Bronchial epithelial cell (primary cell): ENCODE measurements around the gene SLC1A2. TPM values are rescaled to one million over a fixed set of nuclear protein-coding genes. Genes with fewer than 3 reads are reported as not detected.

Source experiments
- DNase-seq: peaks from one replicate; pipeline ENCODE4 v3.0.0-alpha.2; 2010; ENCODE audit warnings: low read depth
- FAIRE-seq: peaks from 2 replicates; lab custom pipeline; 2011; peaks lifted over from hg19 to GRCh38; lab: Jason Lieb, UNC
- H3K27me3 ChIP-seq: 2 replicates; pipeline ENCODE4 v1.5.1; 2011; ENCODE audit warnings: low read length; ENCODE audit not compliant: control insufficient read depth, insufficient read depth
- H3K36me3 ChIP-seq: 2 replicates; pipeline ENCODE4 v1.5.1; 2011; ENCODE audit warnings: low read length; ENCODE audit not compliant: control insufficient read depth, insufficient read depth
- H3K4me3 ChIP-seq: 2 replicates; pipeline ENCODE4 v1.5.1; 2011; ENCODE audit warnings: mild to moderate bottlenecking, low read depth, low read length, control low read depth
- total RNA-seq: library from RNA; depleted of rRNA; stranded (reverse); fragments of >200 nt; gene quantifications from 2 replicates; pipeline ENCODE4 v1.2.1, GENCODE V29; 2014
- TF ChIP-seq, protein P1 (sequence below): IDR thresholded peaks from 2 replicates; pipeline ENCODE4 v1.5.1; 2011; ENCODE audit warnings: mild to moderate bottlenecking, moderate library complexity, low read length, control low read depth, inconsistent platforms; ENCODE audit not compliant: insufficient read depth, severe bottlenecking

Gene SLC1A2
- total RNA-seq, 1 donor from 2014 or later: under 0.01 TPM

DNA sequence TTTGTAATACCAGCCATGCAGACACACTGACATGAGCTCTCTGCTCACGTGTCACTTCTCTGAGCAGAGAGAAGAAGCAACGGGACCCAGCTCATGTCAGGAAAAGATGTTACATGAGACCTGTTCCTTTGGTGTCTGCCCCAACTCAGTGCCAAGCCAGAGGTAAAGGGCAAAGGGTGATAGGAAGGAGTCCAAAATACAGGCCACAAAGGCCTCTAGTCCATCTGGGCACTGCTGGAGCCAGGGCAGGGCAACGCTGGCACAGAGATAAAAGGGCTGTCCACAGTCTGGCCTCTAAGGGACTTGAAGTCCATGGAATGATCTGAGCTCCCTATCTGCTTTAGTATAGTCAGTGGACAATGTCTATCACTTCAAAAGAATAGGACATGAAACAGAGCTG lies 79.3 kb downstream of the SLC1A2 start:
- Histone ChIP-seq H3K27me3 (no peaks in the 10 kb centered on the region), H3K36me3 (no peaks in the 10 kb centered on the region), H3K4me3 (no peak overlapping the region)
- TF ChIP-seq, protein P1, sequence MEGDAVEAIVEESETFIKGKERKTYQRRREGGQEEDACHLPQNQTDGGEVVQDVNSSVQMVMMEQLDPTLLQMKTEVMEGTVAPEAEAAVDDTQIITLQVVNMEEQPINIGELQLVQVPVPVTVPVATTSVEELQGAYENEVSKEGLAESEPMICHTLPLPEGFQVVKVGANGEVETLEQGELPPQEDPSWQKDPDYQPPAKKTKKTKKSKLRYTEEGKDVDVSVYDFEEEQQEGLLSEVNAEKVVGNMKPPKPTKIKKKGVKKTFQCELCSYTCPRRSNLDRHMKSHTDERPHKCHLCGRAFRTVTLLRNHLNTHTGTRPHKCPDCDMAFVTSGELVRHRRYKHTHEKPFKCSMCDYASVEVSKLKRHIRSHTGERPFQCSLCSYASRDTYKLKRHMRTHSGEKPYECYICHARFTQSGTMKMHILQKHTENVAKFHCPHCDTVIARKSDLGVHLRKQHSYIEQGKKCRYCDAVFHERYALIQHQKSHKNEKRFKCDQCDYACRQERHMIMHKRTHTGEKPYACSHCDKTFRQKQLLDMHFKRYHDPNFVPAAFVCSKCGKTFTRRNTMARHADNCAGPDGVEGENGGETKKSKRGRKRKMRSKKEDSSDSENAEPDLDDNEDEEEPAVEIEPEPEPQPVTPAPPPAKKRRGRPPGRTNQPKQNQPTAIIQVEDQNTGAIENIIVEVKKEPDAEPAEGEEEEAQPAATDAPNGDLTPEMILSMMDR: no peak
- FAIRE-seq (no peak), DNase-seq (no peak)

GRCh38 chr11:35338921-35339320 lies 80.4 kb downstream of the SLC1A2 start:
- FAIRE-seq: no peak
- TF ChIP-seq, protein P1: no peak
- no peaks in the 10 kb centered on the region for H3K27me3 ChIP-seq
- no peaks in the 10 kb centered on the region for H3K36me3 ChIP-seq
- H3K4me3 ChIP-seq: no peak overlapping the region
- no peak for DNase-seq

DNA sequence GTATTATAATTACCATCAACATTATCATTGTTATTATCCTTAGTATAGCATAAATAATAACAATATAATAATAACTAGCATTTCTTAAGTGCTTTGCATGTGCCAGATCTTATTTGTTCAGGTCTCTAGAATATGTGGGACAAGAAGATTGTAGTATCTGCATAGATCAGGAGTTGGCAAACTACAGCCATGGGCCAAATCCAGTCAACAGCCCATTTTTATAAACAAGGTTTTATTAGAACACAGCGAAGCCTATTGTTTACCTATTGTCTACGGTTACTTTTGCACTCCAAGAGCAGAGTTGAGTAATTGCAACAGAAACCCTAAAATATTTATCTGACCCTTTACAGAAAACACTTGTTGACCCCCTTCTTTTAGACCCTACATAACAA lies 81.4 kb downstream of the SLC1A2 start:
- Histone ChIP-seq H3K27me3 (no peaks in the 10 kb centered on the region), H3K4me3 (no peak overlapping the region), H3K36me3 (no peaks in the 10 kb centered on the region)
- DNase-seq (no peak), FAIRE-seq (no peak)
- TF ChIP-seq, protein P1: no peak

- TF ChIP-seq, protein P1: no peak
- FAIRE-seq (peak; percentile 98), DNase-seq (peak; percentile 100)
- Histone ChIP-seq H3K4me3 (no peak overlapping the region), H3K36me3 (no peaks in the 10 kb centered on the region), H3K27me3 (no peaks in the 10 kb centered on the region)
These were observed 82.0 kb downstream of the SLC1A2 start for GRCh38 chr11:35337136-35337913.

DNA sequence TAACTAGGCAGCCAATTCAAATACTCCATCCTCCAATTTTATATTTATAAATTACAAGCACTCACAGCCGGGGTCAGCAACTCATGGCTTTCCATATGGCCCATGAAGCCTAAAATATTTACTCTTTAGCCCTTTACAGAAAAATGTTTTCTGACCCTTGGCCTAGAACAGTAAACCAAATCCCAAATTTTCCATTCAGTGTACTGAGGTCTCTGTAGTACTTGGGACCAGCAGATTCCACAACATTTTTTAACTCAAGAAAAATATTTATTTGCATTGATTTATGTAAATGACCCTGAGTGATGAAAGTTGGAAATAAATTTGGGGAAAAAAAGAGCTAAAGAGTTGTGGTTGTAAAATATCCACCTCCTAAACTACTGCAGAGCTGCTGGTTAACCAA lies 82.6 kb downstream of the SLC1A2 start:
- H3K4me3 ChIP-seq: no peak overlapping the region
- no peaks in the 10 kb centered on the region for H3K36me3 ChIP-seq
- TF ChIP-seq, protein P1: no peak
- FAIRE-seq (no peak), DNase-seq (no peak)
- no peaks in the 10 kb centered on the region for H3K27me3 ChIP-seq

GRCh38 chr11:35335226-35335625 lies 84.1 kb downstream of the SLC1A2 start:
- no peaks in the 10 kb centered on the region for H3K36me3 ChIP-seq
- no peaks in the 10 kb centered on the region for H3K27me3 ChIP-seq
- DNase-seq (peak; percentile 48), FAIRE-seq (no peak)
- TF ChIP-seq, protein P1: no peak
- no peak overlapping the region for H3K4me3 ChIP-seq
